CD4-positive, alpha-beta T cell treated with Interleukin-6 for 4 hours (primary cell): ENCODE measurements around the gene TDRD9.

ENCODE experiments used
- DNase-seq: peaks from one replicate; pipeline ENCODE4 v3.0.0-alpha.2; 2020; ENCODE audit warnings: mixed read lengths

Gene TDRD9

DNA sequence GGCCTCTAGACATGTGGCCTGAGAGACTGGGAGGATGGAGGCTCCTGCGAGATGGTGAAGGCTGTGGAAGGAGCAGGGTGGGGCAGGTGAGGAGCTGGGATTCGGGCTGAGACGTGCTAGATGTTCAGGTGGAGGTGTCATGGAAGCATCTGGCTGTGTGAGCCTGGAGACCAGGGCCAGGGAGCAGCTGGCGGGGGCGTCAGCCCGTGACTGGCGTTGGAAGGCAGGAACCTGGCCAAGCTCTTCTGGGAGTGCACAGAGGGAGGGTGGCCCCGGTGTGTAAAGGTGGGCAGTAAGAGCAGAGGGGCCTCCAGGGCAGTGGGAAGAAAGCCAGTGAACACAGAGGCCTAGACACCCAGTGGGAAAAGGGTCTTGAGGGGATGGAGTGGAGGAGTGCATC lies 69.1 kb downstream of the TDRD9 start:
- DNase-seq: no peak

DNA sequence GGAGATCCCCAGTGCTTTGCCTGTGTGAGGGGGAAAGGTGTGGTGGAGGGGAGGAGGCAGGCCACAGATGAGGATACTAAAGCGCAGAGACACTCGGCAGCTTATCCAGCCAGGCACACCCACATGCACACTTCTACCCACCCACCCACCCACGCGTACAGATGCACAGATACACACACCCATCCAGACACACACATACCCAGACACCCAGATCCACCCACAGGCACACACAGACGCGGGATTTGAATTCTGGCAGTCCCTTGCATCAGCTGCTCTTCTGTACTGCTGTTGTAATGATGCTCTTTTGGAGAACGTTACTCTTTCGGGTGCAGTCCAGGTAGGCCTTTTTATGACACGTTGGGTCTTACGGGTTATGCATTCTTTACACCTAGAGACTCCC lies 69.8 kb downstream of the TDRD9 start:
- no peak for DNase-seq

DNA sequence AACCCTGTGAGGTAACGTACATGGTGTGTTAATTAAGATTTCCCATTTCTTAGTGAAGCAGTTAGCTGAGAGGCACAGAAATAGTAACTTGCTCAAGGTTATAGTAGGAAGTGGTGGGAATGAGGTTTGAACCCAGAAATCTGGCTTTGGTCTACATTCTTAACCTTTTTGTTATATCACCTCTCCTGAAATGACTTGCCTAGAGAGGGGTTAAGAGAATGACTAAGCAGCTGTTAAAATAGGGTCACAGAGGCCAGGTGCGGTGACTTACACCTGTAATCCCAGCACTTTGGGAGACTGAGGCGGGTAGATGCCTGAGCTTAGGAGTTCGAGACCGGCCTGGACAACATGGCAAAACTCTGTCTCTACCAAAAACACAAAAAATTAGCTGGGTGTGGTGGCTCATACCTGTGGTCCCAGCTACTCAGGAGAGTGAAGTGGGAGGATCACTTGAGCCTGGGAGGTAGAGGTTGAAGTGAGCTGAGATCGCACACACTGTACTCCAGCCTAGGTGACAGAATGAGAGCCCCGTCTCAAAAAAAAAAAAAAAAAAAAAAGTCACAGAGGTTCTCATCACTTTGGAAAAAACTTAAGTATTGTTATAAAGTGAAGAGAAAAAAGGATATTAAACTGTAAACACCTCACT lies 71.7 kb downstream of the TDRD9 start:
- no peak for DNase-seq

DNA sequence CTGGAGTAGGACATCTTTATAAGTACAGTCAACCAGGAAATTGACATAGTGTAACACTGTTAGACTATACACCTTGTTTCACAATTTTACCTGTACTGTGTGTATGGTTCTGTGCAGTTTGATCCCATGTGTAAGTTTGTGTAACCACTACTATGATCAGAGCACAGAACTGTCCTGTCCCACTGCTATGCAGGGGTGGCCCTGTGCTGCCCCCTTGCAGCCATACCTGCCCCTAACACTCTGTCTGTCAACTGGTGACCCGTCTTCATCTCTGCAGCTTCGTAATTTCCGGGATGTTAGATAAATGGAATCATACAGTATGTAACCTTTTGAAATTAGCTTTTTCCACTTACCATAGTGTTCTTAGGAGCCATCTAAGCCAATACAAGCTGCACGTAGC lies 72.7 kb downstream of the TDRD9 start:
- peak; percentile 33 for DNase-seq

DNA sequence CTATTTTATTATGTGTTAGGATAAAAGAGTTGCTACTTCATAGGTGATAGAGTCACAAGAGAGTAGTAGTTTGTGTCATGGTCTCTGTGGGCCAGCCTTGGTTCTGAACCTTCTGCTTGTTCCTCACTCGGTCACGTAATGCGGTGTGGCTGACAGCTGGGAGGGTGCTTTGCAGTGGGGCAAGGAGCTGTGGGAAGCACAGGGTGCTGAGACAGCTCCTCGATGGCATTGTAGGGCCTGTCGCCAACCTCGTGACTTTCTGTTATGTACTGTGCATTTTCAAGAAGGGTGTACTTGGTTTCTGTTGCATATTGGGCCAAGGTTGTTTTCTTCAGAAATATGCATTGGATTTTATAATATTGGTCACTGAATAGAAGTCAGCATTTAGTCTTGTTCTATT lies 75.4 kb downstream of the TDRD9 start:
- DNase-seq: no peak

DNA sequence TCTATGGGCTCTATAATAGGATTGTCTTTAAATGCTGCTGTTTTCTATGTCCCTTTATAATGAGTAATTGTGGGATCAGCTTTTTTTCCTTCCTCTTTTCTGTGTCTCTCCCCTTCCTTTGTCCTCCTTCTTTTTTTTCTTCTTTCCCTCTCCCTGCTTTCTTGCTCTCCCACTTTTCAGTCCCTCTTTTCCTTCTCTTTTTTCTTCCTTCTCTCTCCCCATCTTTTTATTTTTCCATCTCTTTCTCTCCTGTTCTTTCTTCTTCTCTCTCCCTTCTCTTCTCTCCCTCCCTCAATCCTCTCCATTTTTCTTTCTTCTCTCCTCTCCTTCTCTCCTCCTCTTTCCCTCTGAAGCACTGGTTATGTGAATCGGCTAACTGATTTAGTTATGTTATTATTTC lies 76.6 kb downstream of the TDRD9 start:
- no peak for DNase-seq

DNA sequence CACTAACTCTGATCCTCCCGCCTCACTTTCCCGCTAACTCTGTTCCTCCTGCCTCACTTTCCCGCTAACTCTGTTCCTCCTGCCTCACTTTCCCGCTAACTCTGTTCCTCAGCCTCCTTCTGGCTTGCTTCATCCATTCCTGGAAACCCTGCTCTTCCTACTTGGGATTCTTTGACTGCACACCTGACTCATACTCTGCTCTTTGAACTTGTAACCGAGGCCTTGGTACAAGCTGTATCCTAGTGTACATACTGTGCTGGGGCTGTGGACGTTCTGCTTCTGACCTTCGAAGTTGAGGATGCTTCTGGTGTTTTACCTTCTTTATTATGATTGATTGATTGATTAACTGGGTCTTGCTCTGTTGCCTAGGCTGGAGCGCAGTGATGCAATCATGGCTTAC lies 77.2 kb downstream of the TDRD9 start:
- DNase-seq: no peak

DNA sequence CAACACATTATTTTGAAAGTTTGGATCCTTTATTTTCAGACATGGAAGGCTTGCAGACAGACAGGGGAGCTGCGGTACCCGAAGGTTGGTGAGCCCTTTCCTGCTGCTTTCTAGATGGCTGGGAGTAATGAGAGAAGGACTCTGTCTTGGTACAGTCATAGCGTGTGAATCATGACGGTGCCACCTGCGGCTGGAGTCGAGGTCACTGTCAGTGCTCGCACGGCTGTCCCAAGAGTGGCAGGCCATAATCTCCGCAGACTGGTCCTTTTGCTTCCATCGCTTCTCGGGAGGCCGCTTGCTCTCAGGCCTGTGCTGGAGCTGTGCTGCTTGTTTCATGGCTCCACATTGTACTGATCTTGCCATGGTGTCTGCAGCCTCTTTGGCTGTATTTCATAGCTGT lies 78.9 kb downstream of the TDRD9 start:
- no peak for DNase-seq

DNA sequence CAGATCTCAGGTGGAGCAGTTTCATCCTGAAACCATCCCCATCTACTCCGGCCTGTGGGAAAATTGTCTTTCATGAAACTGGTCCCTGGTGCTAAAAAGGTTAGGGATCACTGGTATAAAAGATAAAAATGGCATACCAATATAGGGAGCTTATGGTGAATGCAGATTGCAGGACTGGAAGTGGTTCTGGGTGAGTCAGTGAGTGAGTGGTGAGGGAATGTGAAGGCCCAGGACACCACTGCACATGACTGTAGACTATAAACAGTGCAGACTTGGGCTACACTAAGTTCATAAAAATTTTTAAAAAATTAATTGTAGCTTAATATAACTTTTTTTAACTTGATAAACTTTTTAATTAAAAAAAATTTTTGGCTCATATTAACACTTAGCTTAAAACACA lies 81.0 kb downstream of the TDRD9 start:
- DNase-seq: no peak

DNA sequence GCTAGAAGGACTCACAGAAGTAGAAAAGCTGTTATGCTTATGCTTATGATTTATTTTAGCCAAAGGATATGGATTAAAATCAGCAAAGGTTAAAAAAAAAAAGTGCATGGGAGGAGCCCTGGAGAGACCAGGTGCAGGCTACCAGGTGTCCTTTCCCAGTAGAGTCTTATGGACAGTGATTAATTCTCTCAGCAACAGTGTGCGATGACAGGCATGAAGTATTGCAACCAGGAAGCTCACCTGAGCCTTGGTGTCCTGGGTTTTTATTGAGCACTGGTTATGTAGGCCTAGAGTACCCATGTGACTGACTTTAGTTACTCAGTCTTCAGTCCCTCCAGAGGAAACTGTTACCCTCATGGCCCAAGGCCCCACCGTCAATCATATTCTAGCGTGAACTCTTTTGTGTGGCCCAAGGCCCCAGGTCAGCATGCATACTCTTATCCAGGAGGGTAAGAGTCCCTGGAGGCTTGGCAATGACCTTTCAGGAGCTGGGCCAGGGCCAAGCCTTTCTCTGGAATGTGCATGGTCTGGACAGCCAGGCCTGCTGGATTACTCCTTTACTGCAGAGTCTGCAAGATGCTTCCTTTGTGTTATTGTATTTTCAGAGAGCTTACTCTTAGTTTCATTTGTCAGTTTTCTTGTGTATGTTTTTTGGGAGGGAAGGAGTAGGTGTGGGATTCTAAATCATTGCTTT lies 83.7 kb downstream of the TDRD9 start:
- no peak for DNase-seq

DNA sequence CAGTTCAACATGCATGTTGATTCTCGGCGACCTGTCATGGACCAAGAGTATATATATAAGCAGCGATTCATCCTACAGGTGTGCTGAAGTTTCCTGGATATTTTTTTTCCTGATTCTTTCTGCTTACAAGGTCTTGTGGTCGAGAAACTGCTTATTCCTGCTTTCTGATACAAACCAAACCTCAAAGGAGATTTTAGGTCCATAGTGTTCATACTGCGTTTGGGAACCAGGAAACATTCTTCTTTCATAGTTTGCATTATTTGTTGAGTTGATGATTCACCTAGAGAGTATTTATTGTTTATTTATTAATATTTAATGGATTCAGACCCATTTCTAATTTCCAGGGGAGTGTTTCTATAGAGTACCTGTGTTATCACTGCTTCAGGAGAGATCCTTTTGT lies 86.5 kb downstream of the TDRD9 start:
- DNase-seq: no peak

DNA sequence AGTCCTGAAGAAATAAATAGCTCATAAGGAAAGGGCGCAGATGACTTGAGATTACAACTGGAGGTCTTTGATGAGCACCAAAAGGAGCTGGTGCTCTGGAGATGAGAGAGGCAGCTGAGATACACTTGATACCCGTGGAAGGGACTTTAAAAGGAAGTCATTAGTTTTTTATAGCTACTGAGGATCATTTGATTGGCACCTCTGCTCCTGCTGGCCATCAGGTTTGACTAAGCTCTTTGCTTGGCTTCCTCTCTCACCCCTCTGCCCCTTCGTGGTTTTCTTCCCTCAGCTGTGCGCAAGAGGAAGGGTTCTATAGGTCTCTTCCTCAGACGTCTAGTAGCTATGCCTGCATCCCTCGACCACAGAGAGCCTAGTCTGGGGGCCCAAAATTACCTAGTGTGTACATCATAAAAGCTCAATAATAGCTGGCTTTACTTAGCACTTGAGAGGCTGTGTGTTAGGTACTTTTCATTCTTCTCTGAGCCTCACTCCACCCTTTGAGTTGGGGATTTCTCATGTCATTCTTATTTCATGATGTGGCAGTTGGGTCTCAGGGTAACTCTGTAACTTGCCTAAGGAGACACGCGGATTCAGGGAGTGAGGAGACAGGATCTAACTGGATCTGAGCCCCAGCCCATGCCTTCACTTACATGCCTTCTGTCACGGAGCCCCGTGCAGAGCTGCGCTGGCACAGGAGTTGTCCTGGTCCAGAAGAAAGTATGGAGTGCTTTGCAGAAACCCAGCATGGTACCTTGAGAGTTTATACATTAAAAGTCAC lies 88.8 kb downstream of the TDRD9 start:
- DNase-seq: no peak

DNA sequence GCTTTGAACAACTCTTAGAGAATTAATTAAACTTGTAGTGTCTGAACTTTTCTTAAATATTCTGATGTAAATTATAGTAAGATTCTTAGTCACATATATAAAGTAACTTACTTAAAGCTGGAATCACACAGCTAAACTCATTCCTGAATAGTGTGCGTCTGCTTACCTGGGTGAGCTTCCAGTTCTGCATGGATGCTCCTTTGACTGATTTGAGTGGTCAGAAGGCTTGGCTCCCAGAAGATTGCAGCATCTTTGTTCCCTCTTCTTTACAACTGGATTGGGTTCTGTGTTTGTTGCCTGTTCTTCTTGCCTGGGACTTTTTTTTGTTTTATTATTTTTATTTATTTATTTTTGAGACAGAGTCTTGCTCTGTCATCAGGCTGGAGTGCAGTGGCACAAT lies 90.8 kb downstream of the TDRD9 start:
- DNase-seq: no peak

DNA sequence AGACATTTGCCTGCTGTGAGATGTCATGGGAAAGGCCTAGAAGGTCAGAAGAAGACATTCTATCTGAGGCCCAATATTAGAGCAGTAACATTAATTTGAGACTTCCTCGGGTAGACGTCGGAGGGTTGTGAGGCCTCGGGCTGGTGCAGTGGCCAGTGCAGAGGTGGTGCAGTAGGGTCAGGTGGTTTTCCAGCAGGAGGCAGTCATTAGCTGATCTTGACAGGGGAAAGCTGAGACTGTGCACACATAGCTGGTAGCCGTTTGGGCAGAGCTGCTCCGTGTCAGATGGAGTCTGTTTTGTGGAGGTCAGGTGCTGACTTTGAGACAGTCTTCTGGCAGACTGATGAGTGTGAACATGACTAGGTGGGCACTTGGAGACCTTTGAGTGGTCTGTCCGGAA lies 91.5 kb downstream of the TDRD9 start:
- no peak for DNase-seq

DNA sequence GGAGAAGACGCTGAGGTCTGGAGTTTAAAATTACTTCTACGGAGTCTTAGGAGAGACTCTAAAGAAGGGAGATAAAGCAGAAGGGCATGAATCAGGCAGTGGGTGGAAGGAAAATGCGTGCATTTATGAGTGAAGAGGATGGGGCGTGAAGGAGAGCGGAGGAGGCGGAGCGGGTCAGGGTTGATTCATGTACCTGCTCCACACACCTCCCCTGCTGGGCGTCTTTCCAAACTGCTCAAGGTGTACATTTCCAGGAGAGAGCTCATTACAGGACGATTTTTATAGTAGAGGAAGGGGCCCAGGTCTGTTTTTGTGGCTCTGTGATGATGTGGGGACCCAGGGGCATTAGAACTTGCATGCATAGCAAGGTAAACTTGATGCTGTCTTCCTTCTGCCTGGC lies 92.2 kb downstream of the TDRD9 start:
- DNase-seq: no peak

DNA sequence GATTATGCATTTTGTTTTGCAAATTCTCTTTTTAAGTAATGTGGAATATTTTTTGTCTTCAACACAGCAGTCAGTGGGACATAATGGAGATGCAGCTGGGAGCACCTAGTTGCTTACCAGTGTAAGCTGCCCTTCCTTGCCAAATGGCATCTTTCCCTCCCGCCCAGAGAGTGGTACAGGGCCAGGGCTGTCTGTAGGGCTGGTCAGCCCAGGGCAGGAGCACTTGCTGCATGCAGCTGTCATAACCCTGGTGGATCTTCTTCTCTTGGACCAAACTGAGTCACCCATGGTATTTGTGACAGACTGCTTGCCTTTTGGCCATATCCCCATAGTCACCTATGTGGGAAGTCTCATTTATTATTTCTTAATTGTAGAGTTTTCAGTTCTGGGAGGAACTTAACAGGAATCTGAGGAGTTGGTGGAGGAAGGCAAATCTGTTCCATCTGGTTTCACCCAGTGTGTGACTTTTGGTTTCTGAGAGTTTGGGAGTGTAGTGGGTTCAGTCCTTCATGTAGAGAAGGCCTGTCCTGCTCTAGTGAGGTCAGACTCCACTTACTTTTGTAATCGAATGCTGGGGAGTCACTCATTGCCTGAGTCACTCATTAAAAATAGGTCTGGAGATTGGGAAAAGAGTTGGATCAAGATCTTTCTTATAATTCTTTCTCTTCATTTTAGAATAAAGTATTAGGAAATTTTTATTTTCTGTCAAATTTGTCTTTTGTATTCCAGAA lies 95.2 kb downstream of the TDRD9 start:
- no peak for DNase-seq

DNA sequence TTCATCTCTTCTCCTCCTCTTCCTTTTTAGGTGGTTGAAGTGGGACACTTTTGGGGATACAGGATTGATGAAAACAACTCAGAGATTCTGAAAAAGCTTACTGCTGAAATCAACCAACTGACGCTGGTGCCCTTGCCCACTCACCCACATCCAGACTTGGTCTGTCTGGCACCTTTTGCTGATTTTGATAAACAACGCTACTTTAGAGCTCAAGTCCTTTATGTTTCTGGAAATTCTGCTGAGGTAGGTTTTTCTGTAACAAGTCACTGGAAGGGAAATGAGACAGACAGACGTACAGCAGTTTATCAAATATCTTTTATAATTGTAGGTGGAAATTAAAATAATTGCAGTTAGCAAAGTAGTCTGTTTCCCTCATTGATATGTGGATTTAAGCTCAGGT lies 97.3 kb downstream of the TDRD9 start:
- DNase-seq: no peak

DNA sequence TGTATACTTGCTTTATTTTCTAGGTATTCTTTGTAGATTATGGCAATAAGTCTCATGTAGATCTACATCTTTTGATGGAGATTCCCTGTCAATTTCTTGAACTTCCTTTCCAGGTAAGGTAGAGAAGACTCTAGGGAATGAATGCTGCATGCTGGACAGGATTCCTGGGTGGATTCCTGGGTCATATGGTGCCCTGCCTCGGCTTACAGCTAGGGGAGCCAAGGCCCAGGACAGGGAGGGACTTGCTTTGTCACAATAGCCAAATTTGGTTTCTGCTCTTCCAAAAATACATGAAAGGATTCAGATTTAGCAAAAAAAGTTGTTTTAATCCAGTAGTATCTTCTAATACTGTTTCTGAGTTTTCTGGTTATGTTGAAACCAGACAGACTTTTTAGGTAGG lies 97.8 kb downstream of the TDRD9 start:
- no peak for DNase-seq

DNA sequence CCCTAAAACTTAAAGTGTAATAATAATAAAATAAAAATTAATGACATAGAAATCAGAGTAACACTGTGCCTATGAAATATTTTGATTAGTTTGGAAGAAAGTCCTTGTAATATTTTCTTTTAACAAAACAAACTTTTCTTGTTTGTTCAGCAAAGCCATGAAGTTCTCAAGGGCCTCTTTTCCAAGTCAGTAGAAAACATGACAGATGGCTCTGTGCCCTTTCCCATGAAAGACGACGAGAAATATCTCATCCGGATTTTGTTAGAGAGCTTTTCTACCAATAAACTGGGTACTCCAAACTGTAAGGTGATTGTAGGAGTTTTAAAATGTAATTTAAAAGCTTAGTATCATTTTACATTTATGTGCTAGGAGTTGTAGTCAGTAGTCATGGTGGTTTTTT lies 102.7 kb downstream of the TDRD9 start:
- no peak for DNase-seq

DNA sequence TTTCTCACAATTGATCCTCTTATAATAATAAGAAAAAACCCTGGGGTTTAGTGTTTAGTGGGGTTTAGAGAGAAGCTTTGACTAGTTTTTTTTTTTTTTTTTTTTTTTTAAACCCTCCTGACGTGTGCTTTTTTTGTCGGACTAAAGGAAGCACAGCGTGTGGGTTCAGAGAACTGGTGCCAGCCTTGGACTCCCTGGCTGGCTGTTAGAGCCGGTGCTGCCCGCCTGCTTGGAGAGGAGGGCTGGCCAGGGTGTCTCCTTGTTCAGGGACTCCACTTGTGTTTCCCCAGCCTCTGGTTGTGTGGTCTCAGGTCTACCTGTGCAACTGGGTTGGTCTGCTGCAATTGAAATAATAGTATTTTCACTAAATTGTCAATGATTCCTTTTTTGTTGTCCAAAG lies 103.1 kb downstream of the TDRD9 start:
- no peak for DNase-seq

DNA sequence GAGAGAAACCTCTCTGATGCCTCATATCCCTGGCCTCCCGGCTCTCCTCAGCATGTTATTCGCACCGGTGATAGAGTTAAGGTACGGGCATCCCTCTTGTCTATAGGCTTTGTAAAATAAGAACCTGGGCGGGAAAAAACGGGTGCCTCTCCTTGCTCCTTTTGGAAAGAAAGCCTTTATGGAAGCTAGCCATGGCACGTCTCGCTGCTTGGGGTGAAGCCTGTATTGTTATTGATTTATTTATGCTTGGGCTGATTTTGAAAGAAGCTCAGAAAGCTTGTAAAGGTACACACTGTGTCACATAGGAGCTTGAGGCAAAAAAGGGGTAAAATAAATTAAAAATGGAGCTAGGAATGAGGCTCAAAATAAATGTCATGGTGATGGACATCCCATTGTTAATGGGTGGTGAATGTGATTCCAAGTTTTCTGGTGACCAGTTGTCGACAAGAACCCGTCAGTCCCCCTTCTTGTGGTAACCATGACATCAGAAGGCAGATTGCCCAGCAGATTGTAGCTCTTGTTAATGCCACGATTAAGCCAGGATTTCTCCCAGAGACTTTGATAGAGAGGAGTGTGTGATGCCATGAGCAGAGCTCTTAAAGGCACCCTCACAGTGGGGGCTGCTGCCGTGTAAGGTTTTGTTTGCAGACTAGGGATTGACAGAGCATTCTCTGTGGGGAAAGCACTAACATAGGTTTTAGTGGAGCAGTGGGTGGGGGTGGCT lies 106.9 kb downstream of the TDRD9 start:
- DNase-seq: no peak

DNA sequence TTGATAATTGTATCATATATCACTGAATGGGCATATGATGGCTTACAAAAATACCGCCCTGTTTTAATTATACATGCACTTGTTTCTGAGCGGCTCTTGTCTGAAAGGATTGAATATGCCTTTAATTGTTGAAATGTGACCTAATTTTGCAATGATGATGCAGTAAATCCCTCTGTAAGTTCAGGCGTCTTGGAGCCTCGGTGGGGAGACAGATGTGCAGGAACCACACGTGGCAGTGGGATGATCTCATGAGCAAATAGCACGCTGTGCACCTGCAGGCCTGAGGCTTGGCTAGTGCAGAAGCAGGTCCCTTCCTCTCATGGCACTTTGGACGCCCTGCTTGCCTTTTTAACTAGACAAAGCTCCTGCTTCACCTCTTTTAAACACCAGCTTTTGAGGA lies 108.0 kb downstream of the TDRD9 start:
- no peak for DNase-seq

DNA sequence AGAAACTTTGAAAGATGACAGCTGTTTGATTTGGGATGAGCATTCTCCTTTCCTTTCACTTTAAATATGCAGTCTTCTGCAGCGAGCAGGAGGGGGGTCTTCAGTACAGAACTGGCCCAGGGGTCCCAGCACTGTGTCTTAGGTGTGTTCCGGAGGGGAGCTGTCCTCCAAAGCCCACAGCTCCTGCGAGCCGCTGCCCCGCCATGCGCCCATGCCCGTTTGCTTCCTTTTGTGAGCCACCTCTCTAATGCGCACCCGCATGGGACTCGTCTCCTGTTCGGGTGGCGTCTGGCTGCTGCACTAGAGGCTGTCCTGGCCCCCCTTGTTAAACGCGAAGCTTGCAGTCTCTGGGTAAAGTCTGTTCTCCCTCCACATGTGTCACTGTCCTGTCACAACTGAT lies 108.8 kb downstream of the TDRD9 start:
- DNase-seq: no peak
